ENCODE measurements around the gene CALML3. TPM values are rescaled to one million over a fixed set of nuclear protein-coding genes. Genes with fewer than 3 reads are reported as not detected.

The CALML3 gene
- total RNA-seq, 2 experiments from 2014 or later = not detected

DNA sequence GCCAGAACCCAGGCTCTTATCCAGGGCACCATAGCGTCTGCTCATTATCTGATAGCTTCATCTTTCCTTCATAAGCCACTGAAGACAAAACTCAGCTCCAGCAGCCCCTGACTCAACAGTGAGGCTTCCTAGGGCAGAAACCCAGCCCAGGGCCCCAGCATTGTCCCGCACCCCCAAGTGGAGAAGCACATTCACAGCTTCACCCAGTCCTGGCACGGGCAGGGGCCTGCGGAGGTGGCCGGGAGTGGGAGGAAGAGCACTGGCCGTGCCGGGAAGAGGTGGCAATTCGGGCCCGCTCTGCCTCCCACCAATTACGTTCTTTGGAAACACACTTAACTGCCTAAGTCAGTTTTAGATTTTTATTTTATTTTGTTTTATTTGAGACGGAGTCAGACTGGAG, 15.1 kb upstream of the CALML3 start:
- POLR2A ChIA-PET = no interaction called here
- Mint-ChIP-seq H3K4me1 (peaks cover 13% of the 10 kb centered on the region), H3K9me3 (ENCODE audit: low read depth) (no peaks in the 10 kb centered on the region), H3K27me3 (peaks cover 2% of the 10 kb centered on the region), H3K27ac (no peak overlapping the region), H3K4me3 (no peak overlapping the region), H3K36me3 (ENCODE audit: low read depth) (no peaks in the 10 kb centered on the region)
- DNase-seq (no peak), ATAC-seq (no peak)
- intact Hi-C loops (cut with DNase I, micrococcal nuclease) = loop anchor here in 1 of 2 experiments (5.0 kb wide), 1 partner anchor 78 kb away; no protein-coding TSS in a partner anchor
- CTCF ChIA-PET = interaction anchor here (0.6 to 1.4 kb wide), 5 partner anchors 8 to 120 kb away, joined by 3 to 5 read pairs (median 4); no protein-coding TSS in a partner anchor

DNA sequence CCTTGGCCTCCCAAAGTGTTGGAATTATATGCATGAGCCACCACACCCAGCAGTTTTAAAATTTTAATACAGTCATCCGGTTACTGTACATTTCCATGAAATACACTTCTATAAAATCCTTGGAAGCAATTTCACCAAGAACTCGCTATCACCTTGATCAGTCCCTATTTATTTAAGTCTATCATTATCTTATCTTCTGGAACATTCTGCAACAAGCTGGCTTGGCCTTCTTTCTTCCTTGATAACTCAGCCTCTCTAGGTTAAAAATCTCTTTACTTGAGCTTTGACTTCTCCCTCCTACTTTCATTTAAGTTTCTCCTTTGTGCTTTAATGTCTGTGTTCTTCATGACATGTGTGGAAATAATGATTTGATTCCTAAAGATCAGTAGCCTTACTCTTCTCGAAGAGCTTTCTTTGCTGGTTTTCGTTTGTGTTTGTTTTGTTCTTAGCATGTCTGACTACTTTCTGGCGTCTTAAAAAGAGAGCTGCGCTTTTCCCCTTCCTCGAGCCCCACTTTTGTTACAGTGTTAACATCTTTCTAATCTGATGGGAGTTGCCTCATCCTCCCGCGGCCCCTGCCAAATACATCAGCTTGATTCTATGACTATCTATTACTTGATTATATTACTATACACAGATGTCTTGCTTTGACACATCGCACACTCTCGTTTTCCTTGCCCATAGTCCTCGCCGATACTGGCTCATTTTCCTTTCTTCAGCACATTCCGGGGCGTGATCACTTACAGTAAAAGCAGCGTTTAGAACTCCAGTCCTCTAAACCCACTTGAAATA, 14.3 kb upstream of the CALML3 start:
- Mint-ChIP-seq H3K36me3 (ENCODE audit: low read depth) (no peaks in the 10 kb centered on the region), H3K27me3 (peaks cover 2% of the 10 kb centered on the region), H3K4me3 (no peak overlapping the region), H3K4me1 (peaks cover 13% of the 10 kb centered on the region), H3K9me3 (ENCODE audit: low read depth) (no peaks in the 10 kb centered on the region), H3K27ac (no peak overlapping the region)
- DNase-seq (no peak), ATAC-seq (no peak)
- intact Hi-C loops (cut with DNase I, micrococcal nuclease) = loop anchor here in 1 of 2 experiments (5.0 kb wide), 1 partner anchor 77 kb away; no protein-coding TSS in a partner anchor
- ChIA-PET CTCF (interaction anchor here (0.9 to 1.4 kb wide), 4 partner anchors 9 to 119 kb away, joined by 3 to 5 read pairs (median 4); no protein-coding TSS in a partner anchor), POLR2A (no interaction called here)

DNA sequence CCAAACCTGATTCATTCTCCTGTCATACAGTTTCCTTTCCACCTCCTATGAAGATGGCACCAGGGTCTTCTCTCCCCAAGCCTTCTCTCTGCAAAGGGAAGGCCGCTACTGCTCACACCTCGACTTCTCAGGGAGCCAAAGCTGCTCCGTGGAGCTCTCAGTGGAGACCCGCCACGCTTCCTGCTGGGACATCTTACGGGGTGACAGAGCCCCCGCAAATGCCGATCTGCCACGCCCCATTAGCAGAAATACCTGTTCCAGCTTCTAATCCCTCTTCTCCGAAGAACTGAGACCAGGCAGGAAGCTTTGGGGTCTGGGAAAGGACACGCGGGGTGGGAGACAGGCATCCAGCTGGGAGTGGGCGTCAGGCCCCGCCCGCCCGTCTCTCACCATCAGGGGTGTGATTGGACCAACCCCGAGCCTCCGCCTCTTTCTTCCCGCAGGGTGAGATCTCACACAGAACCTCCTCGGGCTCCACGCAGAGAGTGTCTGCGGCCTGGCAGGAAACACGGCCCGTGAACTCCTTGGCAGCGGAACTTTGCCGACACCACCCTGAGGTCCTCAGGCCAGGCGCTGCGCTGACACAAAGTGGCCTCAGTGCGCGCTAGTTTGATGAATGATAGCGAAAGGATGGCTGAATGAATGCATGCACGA, 13.4 kb upstream of the CALML3 start:
- Mint-ChIP-seq H3K36me3 (ENCODE audit: low read depth) (no peaks in the 10 kb centered on the region), H3K9me3 (ENCODE audit: low read depth) (no peaks in the 10 kb centered on the region), H3K4me1 (peaks cover 13% of the 10 kb centered on the region), H3K27ac (no peak overlapping the region), H3K27me3 (peaks cover 2% of the 10 kb centered on the region), H3K4me3 (no peak overlapping the region)
- ATAC-seq (no peak), DNase-seq (no peak)
- intact Hi-C loops (cut with DNase I, micrococcal nuclease) = loop anchor here in 1 of 2 experiments (5.0 kb wide), 1 partner anchor 76 kb away; no protein-coding TSS in a partner anchor
- ChIA-PET POLR2A (no interaction called here), CTCF (interaction anchor here (1.4 kb wide), 1 partner anchor 112 kb away, joined by 5 read pairs; no protein-coding TSS in a partner anchor)

DNA sequence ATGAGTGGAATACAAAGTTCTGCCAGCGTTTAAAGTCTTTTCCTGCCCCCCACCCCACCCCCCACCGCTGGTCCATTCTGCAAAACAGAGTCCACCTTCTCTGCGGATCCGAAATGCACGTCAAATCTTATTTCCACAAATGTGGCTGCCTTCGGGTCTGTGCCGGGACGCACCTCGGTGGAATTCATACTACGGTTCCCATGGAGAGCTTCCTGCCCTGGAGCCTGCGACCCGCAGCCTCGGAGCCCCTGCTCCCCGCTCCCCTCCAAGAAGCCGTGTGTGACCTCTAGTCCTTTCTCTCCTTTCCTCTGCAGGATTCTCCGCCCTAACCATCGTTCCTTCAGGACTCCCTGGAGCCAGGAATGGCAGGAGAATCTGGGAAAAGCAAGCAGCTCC, 12.9 kb upstream of the CALML3 start:
- peaks cover 2% of the 10 kb centered on the region for H3K27me3 Mint-ChIP-seq
- intact Hi-C loops (cut with DNase I, micrococcal nuclease) = loop anchor here in 1 of 2 experiments (5.0 kb wide), 1 partner anchor 75 kb away; no protein-coding TSS in a partner anchor
- no peak for DNase-seq
- ChIA-PET CTCF (no interaction called here), POLR2A (no interaction called here)
- no peaks in the 10 kb centered on the region for H3K9me3 Mint-ChIP-seq (ENCODE audit: low read depth)
- H3K36me3 Mint-ChIP-seq (ENCODE audit: low read depth) = no peaks in the 10 kb centered on the region
- no peak for ATAC-seq
- H3K4me1 Mint-ChIP-seq = peaks cover 13% of the 10 kb centered on the region
- H3K4me3 Mint-ChIP-seq = no peak overlapping the region
- H3K27ac Mint-ChIP-seq = no peak overlapping the region

DNA sequence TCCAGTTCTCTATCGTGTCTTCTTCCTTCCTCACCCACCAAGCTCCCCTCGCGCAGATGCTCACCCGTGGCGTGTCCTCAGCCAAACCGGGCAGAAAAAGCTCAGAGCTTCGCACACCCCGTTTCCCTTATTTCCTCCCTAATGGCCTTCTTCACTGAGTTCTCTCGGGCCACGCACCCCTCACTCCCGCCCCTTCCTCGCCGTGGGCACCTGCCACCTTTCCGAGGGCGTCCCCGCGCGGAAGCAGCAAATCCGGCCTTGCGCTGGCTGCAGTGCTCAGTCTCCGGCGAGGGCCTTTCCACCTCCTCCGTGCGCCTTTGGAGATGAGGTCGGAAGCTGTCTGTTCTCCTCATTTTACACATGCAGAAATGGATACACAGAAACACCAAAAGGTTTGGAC, 12.4 kb upstream of the CALML3 start:
- intact Hi-C loops (cut with DNase I, micrococcal nuclease) = loop anchor here in 1 of 2 experiments (5.0 kb wide), 1 partner anchor 75 kb away; no protein-coding TSS in a partner anchor
- DNase-seq (no peak), ATAC-seq (no peak)
- H3K4me1 Mint-ChIP-seq = peaks cover 13% of the 10 kb centered on the region
- ChIA-PET CTCF (no interaction called here), POLR2A (no interaction called here)
- peaks cover 2% of the 10 kb centered on the region for H3K27me3 Mint-ChIP-seq
- H3K27ac Mint-ChIP-seq = no peak overlapping the region
- H3K4me3 Mint-ChIP-seq = no peak overlapping the region
- H3K9me3 Mint-ChIP-seq (ENCODE audit: low read depth) = no peaks in the 10 kb centered on the region
- no peaks in the 10 kb centered on the region for H3K36me3 Mint-ChIP-seq (ENCODE audit: low read depth)

DNA sequence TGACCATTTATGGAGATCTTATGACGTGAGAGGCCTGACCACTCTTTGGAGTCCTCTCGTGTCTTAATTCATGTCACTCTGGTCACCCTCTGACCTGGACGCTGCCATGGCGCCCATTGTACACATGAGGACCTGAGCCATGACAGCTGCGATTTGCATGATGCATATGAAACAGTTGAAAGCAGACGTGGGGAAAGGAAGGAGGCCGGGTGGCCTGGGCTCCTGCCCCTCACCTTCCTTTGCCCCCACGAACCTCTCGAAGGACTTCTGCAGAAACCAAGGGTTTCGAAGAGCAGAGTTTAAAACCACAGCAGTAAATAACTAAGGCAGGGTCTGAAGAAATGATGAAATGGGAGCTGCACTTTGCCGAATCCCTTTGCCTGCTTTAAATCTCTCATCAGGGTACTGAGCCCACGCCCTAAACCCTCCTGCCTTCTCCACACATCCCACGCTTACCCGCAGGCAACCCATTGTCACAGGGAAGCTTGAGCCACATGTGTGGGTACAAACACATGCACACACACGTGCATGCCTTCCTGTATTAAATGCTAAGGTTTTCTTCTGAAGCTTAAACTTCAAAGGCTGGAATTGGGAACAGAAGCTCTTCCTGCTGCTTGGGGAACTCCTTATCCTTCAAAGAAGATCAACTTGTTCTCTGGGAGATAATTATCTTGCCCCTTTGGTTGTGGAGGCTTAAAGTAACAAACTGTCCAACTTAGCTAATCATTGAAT, 11.7 kb upstream of the CALML3 start:
- ChIA-PET POLR2A (interaction anchor here (0.7 kb wide), 1 partner anchor 92 kb away, joined by 6 read pairs; no protein-coding TSS in a partner anchor), CTCF (interaction anchor here (1.0 kb wide), 1 partner anchor 70 kb away, joined by 3 read pairs; no protein-coding TSS in a partner anchor)
- peak; percentile 59 for DNase-seq
- Mint-ChIP-seq H3K9me3 (ENCODE audit: low read depth) (no peaks in the 10 kb centered on the region), H3K27ac (no peak overlapping the region), H3K36me3 (ENCODE audit: low read depth) (no peaks in the 10 kb centered on the region), H3K27me3 (peaks cover 2% of the 10 kb centered on the region), H3K4me1 (peaks cover 13% of the 10 kb centered on the region), H3K4me3 (no peak overlapping the region)
- intact Hi-C loops (cut with DNase I, micrococcal nuclease) = loop anchor here in 1 of 2 experiments (5.0 kb wide), 1 partner anchor 74 kb away; no protein-coding TSS in a partner anchor
- ATAC-seq = peak; percentile 49

DNA sequence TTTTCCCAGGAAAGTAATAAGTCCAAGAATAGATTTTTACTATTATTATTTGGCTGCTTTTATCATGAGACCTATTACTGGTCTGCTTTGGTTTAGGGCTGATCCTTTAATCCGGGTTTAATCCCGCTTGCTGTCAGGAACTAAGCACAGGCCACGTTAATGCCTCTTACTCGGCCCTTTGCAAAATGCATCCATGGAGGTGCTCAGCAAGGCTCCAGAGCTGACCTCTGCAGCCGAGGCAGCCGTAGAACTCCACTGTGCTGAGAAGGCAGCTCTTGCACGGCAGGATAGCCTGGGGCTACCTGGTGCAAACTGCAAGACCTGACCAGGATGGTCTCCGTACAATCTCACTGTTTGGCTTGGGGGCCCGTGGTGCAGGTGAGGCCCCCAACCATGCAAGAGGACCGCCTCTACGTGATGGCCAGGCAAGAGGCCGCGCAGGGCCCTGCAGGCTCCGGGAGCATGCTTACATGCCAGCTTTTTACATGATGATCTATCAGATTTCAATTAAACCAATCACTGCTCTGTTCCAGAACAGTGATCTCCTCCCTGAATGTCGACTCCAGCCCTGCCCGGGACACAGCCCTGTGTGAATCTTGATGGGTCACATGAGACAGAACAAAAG, 10.4 kb upstream of the CALML3 start:
- ChIA-PET CTCF (no interaction called here), POLR2A (no interaction called here)
- H3K36me3 Mint-ChIP-seq (ENCODE audit: low read depth) = no peaks in the 10 kb centered on the region
- no peak overlapping the region for H3K27ac Mint-ChIP-seq
- H3K9me3 Mint-ChIP-seq (ENCODE audit: low read depth) = no peaks in the 10 kb centered on the region
- no peak for ATAC-seq
- intact Hi-C loops (cut with DNase I, micrococcal nuclease) = loop anchor here in 1 of 2 experiments (5.0 kb wide), 1 partner anchor 73 kb away; no protein-coding TSS in a partner anchor
- no peak overlapping the region for H3K4me3 Mint-ChIP-seq
- peaks cover 2% of the 10 kb centered on the region for H3K27me3 Mint-ChIP-seq
- DNase-seq = no peak
- H3K4me1 Mint-ChIP-seq = peaks cover 13% of the 10 kb centered on the region

DNA sequence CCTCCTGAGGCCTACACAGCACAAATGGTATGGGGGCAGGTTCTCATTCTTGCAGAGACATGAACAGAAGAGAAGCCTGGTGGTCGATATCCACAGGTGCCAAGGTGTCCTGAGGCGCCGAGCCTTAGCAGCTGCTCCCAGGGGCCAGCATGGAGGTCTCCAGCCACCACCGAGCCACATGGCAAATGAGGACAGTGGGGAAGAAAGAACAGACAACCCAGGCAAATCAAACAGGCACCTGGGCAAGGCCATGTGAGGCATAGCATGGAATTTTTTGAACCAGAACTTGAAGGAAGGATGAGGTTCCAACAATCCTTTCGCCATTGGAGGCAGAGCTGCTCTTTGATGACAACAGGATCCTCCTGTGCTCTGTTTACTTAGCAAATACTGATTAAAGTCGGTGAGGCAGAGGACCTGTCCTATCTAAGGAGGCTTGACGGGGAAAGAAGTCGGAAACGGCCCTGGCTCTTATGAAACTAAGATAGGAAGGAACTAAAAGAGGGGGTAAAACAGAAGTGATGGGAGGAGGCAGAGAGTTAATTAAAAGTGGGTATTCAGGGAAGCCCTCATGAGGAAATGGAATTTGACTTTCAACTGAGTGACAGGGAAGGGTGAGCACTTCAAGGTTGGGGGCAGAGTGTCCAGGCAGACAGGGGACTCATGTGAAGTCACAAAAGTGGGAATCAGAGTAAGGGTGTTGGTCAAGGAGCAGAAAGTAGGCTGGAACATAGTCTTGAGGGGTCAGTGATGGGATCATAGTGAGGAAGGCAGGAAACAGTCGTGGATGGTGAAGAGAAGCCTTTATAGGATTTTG, 8.6 kb upstream of the CALML3 start:
- H3K27ac Mint-ChIP-seq = no peak overlapping the region
- no peak overlapping the region for H3K4me3 Mint-ChIP-seq
- no peak for ATAC-seq
- DNase-seq = no peak
- no peaks in the 10 kb centered on the region for H3K36me3 Mint-ChIP-seq (ENCODE audit: low read depth)
- H3K9me3 Mint-ChIP-seq (ENCODE audit: low read depth) = no peaks in the 10 kb centered on the region
- ChIA-PET POLR2A (no interaction called here), CTCF (interaction anchor here (1.4 kb wide), 1 partner anchor 74 kb away, joined by 3 read pairs; no protein-coding TSS in a partner anchor)
- H3K27me3 Mint-ChIP-seq = peaks cover 2% of the 10 kb centered on the region
- intact Hi-C loops (cut with DNase I, micrococcal nuclease) = no loop called here
- H3K4me1 Mint-ChIP-seq = peaks cover 13% of the 10 kb centered on the region

DNA sequence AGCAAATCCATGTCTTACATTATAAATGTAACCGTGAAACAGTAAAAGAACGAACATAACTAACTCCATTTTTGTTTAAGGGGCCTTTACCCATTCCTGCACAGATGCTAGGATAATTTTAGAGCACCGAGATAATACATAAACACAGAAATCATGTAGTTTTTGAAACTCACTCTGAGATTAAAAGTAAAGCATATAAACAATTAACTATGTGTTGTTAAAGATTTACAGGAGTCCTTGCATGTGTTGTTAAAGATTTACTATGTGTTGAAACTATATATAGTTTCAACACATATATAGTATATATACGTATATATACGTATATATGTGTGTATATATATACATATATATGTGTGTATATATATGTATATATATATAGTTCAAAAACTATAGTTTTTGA, 7.2 kb upstream of the CALML3 start:
- ChIA-PET POLR2A (no interaction called here), CTCF (interaction anchor here (0.6 to 1.1 kb wide), 2 partner anchors 24 to 112 kb away, joined by 3 to 4 read pairs; no protein-coding TSS in a partner anchor)
- H3K27me3 Mint-ChIP-seq = no peaks in the 10 kb centered on the region
- H3K27ac Mint-ChIP-seq = no peak overlapping the region
- ATAC-seq = no peak
- H3K4me3 Mint-ChIP-seq = no peak overlapping the region
- intact Hi-C loops (cut with DNase I, micrococcal nuclease) = no loop called here
- no peaks in the 10 kb centered on the region for H3K36me3 Mint-ChIP-seq (ENCODE audit: low read depth)
- peaks cover 11% of the 10 kb centered on the region for H3K4me1 Mint-ChIP-seq
- no peaks in the 10 kb centered on the region for H3K9me3 Mint-ChIP-seq (ENCODE audit: low read depth)
- no peak for DNase-seq

DNA sequence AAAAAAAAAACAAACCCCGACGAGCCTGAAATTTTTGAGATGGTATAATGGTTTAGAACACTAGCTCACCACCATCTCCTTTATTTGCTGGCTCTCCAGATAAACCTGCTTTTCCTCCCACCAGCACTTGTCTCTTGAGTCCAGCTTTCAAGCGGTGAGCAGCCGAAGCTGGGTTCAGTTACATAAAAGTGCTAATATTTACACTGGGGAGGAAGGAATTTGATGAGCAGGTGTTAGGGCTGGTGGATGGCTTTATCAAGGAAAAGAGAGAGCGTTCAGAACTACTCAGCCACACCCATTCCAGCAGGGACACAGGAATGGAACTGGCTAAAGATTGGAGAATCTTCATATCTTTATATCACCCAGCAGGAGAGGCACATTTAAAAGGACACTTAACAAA, 6.6 kb upstream of the CALML3 start:
- Mint-ChIP-seq H3K27ac (no peak overlapping the region), H3K27me3 (no peaks in the 10 kb centered on the region), H3K9me3 (ENCODE audit: low read depth) (no peaks in the 10 kb centered on the region), H3K4me3 (no peak overlapping the region), H3K4me1 (peaks cover 5% of the 10 kb centered on the region), H3K36me3 (ENCODE audit: low read depth) (no peaks in the 10 kb centered on the region)
- CTCF ChIA-PET = interaction anchor here (0.6 to 1.1 kb wide), 2 partner anchors 25 to 112 kb away, joined by 3 to 4 read pairs; no protein-coding TSS in a partner anchor
- intact Hi-C loops (cut with DNase I, micrococcal nuclease) = no loop called here
- DNase-seq (no peak), ATAC-seq (no peak)
- POLR2A ChIA-PET = no interaction called here

Data from activated CD4-positive, alpha-beta T cell treated with anti-CD3 and anti-CD28 coated beads for 36 hours (primary cell).